ENCODE measurements around the gene PLEKHM3. TPM values are rescaled to one million over a fixed set of nuclear protein-coding genes. Genes with fewer than 3 reads are reported as not detected.

The PLEKHM3 gene
- polyA plus RNA-seq, 2 of the 4 experiments (the other 2 are of a cell fraction): 2.9 to 6.5 TPM

DNA sequence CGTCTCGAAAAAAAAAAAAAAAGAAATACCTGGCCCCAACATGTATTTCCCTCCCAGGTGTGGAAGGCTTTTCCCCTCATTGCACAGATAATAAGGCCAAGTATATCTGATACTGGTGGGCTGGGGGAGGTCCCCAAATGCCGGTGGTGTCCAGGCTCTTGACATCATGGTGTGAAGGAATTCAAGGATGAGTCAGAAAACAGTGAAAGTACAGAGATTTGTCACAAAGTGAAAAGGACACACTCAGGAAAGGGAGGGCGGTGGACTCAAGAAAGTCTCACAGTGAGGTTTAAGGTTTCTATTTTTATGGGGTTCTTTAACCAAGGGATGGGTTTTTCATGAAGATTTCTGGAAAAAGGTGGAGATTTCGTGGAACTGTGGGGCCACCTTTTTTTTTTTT, 217.8 kb downstream of the PLEKHM3 start:
- POLR2A ChIA-PET: no interaction called here
- FAIRE-seq: no peak
- no peaks in the 10 kb centered on the region for H3K9me3 ChIP-seq
- no peak overlapping the region for H3K4me3 ChIP-seq
- no peak for DNase-seq (ENCODE audit: low read depth in 1 of 2, low spot score in 1 of 2)
- 73% methylated on average over 5 of the region's 5 CpGs for WGBS (ENCODE audit: missing lambda C conversion rate)
- ATAC-seq: no peak
- peaks cover 45% of the 10 kb centered on the region for H3K4me1 ChIP-seq
- TF ChIP-seq MAFK (IDR thresholded peaks at IDR 0.05; ENCODE audit: partially characterized antibody) (no peak), ZNF302 (CRISPR knock-in tag; IDR thresholded peaks at IDR 0.05) (no peak), JUN (IDR thresholded peaks at IDR 0.05) (no peak), MYC (IDR thresholded peaks at IDR 0.05; ENCODE audit: borderline replicate concordance, low read length) (no peak), RCOR1 (IDR thresholded peaks at IDR 0.05; ENCODE audit: low read depth, low read length) (no peak), HEYL (CRISPR knock-in tag; IDR thresholded peaks at IDR 0.05) (no peak), RARB (CRISPR knock-in tag; IDR thresholded peaks at IDR 0.05) (no peak), CBX2 (IDR thresholded peaks at IDR 0.05; ENCODE audit: borderline replicate concordance, low read depth) (no peak), NFE2L2 (conservative IDR thresholded peaks at IDR 0.05; ENCODE audit: low read length) (no peak)
- TF ChIP-seq, protein P1, sequence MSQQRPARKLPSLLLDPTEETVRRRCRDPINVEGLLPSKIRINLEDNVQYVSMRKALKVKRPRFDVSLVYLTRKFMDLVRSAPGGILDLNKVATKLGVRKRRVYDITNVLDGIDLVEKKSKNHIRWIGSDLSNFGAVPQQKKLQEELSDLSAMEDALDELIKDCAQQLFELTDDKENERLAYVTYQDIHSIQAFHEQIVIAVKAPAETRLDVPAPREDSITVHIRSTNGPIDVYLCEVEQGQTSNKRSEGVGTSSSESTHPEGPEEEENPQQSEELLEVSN (IDR thresholded peaks at IDR 0.05; ENCODE audit: borderline replicate concordance, low read depth): no peak
- TF ChIP-seq, protein P2, sequence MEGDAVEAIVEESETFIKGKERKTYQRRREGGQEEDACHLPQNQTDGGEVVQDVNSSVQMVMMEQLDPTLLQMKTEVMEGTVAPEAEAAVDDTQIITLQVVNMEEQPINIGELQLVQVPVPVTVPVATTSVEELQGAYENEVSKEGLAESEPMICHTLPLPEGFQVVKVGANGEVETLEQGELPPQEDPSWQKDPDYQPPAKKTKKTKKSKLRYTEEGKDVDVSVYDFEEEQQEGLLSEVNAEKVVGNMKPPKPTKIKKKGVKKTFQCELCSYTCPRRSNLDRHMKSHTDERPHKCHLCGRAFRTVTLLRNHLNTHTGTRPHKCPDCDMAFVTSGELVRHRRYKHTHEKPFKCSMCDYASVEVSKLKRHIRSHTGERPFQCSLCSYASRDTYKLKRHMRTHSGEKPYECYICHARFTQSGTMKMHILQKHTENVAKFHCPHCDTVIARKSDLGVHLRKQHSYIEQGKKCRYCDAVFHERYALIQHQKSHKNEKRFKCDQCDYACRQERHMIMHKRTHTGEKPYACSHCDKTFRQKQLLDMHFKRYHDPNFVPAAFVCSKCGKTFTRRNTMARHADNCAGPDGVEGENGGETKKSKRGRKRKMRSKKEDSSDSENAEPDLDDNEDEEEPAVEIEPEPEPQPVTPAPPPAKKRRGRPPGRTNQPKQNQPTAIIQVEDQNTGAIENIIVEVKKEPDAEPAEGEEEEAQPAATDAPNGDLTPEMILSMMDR (IDR thresholded peaks at IDR 0.05): no peak
- TF ChIP-seq, protein P3, sequence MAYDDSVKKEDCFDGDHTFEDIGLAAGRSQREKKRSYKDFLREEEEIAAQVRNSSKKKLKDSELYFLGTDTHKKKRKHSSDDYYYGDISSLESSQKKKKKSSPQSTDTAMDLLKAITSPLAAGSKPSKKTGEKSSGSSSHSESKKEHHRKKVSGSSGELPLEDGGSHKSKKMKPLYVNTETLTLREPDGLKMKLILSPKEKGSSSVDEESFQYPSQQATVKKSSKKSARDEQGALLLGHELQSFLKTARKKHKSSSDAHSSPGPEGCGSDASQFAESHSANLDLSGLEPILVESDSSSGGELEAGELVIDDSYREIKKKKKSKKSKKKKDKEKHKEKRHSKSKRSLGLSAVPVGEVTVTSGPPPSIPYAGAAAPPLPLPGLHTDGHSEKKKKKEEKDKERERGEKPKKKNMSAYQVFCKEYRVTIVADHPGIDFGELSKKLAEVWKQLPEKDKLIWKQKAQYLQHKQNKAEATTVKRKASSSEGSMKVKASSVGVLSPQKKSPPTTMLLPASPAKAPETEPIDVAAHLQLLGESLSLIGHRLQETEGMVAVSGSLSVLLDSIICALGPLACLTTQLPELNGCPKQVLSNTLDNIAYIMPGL (CRISPR knock-in tag; IDR thresholded peaks at IDR 0.05; ENCODE audit: borderline replicate concordance): no peak
- no peak overlapping the region for H3K4me2 ChIP-seq
- CTCF ChIA-PET: interaction anchor here (1.1 to 1.4 kb wide), 2 partner anchors 233 to 265 kb away, joined by 4 read pairs; no protein-coding TSS in a partner anchor
- H3K27ac ChIP-seq: peak overlapping the region in 1 of 2 experiments; percentile 34; a peak in 2 of 6 replicates

DNA sequence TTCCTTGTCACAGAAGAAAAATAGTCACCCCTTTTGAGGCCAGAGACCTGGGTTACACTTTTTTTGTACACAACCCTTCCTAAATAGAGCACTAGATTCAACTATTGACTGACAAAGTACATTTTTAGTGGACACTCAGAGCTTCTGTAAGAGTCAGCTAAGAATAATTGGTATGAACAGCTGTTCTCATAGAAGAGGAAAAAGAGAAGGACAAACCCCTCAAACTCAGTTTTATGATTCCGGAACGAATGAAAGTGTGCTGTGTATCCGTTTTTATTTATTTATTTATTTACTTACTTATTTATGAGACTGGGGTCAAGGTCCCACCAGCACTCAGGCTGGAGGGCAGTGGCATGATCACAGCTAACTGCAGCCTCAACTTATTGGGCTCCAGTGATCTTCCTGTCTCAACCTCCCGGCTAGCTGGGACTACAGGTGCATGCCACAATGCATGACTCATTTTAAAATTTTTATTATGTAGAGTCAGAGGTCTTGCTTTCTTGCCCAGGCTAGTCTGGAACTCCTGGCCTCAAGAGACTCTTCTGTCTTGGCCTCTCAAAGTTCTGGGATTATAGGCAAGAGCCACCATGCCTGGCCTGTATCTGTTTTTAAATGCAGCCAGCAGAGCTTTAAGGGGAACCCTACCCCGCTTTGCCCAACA, 219.6 kb downstream of the PLEKHM3 start:
- no peak for DNase-seq (ENCODE audit: low read depth in 1 of 2, low spot score in 1 of 2)
- ATAC-seq: peak in 1 of 2 experiments; percentile 61; a peak in 3 of 6 replicates
- CTCF ChIA-PET: interaction anchor here (0.6 to 1.2 kb wide), 8 partner anchors 9 to 266 kb away, joined by 3 read pairs; no protein-coding TSS in a partner anchor
- H3K4me3 ChIP-seq: no peak overlapping the region
- FAIRE-seq: no peak
- peak overlapping the region; percentile 74 to 85 for H3K27ac ChIP-seq
- H3K4me2 ChIP-seq: peak overlapping the region; percentile 39
- POLR2A ChIA-PET: interaction anchor here (1.4 kb wide), 1 partner anchor 36 kb away, joined by 3 read pairs; the partner anchor contains the start of gene FZD5
- TF ChIP-seq MAFK (IDR thresholded peaks at IDR 0.05; ENCODE audit: partially characterized antibody): no peak
- TF ChIP-seq JUNB (IDR thresholded peaks at IDR 0.05): peak; percentile 35; the same call in 1 of the 2 replicates
- TF ChIP-seq PHF8 (IDR thresholded peaks at IDR 0.05; ENCODE audit: borderline replicate concordance, low read depth): no peak
- no peak for TF ChIP-seq EP300 (IDR thresholded peaks at IDR 0.05)
- TF ChIP-seq, protein P2 (IDR thresholded peaks at IDR 0.05): no peak
- TF ChIP-seq, protein P4, sequence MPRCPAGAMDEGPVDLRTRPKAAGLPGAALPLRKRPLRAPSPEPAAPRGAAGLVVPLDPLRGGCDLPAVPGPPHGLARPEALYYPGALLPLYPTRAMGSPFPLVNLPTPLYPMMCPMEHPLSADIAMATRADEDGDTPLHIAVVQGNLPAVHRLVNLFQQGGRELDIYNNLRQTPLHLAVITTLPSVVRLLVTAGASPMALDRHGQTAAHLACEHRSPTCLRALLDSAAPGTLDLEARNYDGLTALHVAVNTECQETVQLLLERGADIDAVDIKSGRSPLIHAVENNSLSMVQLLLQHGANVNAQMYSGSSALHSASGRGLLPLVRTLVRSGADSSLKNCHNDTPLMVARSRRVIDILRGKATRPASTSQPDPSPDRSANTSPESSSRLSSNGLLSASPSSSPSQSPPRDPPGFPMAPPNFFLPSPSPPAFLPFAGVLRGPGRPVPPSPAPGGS (IDR thresholded peaks at IDR 0.05): no peak
- TF ChIP-seq FOSL2 (IDR thresholded peaks at IDR 0.05): 0 out of 2 replicates have a peak, but pooled peaks have one; percentile 30
- TF ChIP-seq FOSL2 (CRISPR knock-in tag; IDR thresholded peaks at IDR 0.05): peak; percentile 52; the same call in 1 of the 2 replicates
- no peak for TF ChIP-seq RARB (CRISPR knock-in tag; IDR thresholded peaks at IDR 0.05)
- 48% methylated on average over 5 of the region's 5 CpGs for WGBS (ENCODE audit: missing lambda C conversion rate)
- H3K9me3 ChIP-seq: no peaks in the 10 kb centered on the region
- H3K4me1 ChIP-seq: peaks cover 40% of the 10 kb centered on the region

Measured in A549 (cell line).